HepG2 (cell line): ENCODE data around the gene SLC13A2. TPM values are rescaled to one million over a fixed set of nuclear protein-coding genes. Genes with fewer than 3 reads are reported as not detected.

Experiments used
- ATAC-seq: fragments of 200-7000 bp; cut with Tn5 transposase; 3 replicates; pipeline ENCODE4 v1.9.1; 2020; ENCODE audit warnings: mild to moderate bottlenecking, moderate library complexity
- BruUV-seq: library from RNA; stranded (reverse); fragments of 400-500 nt; replicated peaks from 2 replicates; lab custom pipeline; 2021; lab: Mats Ljungman, UMichigan
- CTCF ChIA-PET: fragments of 300-600 bp; formaldehyde crosslinking; extraction: SDS; loops from one replicate; lab custom pipeline; 2021; ENCODE audit warnings: low total read pairs, inconsistent platforms, low intra/inter-chr PET ratio; lab: Yijun Ruan, JAX
- POLR2A ChIA-PET: fragments of 350-600 bp; sonication (Branson Sonifier 250); formaldehyde crosslinking; loops from one replicate; lab custom pipeline; 2020; ENCODE audit warnings: antibody characterized with exemption, inconsistent platforms; lab: Yijun Ruan, JAX
- DNase-seq: peaks from one replicate; pipeline ENCODE4 v3.0.0-alpha.2; 2015; ENCODE audit warnings: low spot score
- FAIRE-seq: peaks from 3 replicates; lab custom pipeline; 2011; peaks lifted over from hg19 to GRCh38; lab: Jason Lieb, UNC
- H2AFZ ChIP-seq: one replicate; pipeline ENCODE4 v1.6.1; 2011; ENCODE audit warnings: low read length, inconsistent platforms
- H3K27ac ChIP-seq: fragments of 300-600 bp; 3 replicates; pipeline ENCODE4 v1.8.0; 2011; ENCODE audit warnings: mixed run types, mild to moderate bottlenecking, mixed read lengths, low read length, inconsistent platforms; ENCODE audit not compliant: insufficient read depth; ENCODE audit errors: extremely low read length
- H3K27me3 ChIP-seq, 2 experiments: fragments of 200-600 bp in 1 of 2; 2 replicates in 1 of 2; 3 replicates in 1 of 2; pipeline versions ENCODE4 v1.6.0 to v1.8.0; 2011; ENCODE audit warnings: low read length in 2 of 2, mild to moderate bottlenecking in 2 of 2, moderate library complexity in 2 of 2, inconsistent platforms in 1 of 2; ENCODE audit not compliant: insufficient read depth in 2 of 2, control insufficient read depth in 1 of 2
- H3K36me3 ChIP-seq, 2 experiments: fragments of 200-600 bp in 1 of 2; replicated peaks in 1 of 2; 2 replicates in 1 of 2; 3 replicates in 1 of 2; pipeline versions ENCODE4 v1.5.1 to v1.8.0; 2011; ENCODE audit warnings: low read length in 2 of 2, inconsistent platforms in 1 of 2; ENCODE audit not compliant: insufficient read depth in 2 of 2, control insufficient read depth in 1 of 2
- H3K4me1 ChIP-seq: 2 replicates; pipeline ENCODE4 v1.5.1; 2012; ENCODE audit warnings: low read length, inconsistent platforms; ENCODE audit not compliant: insufficient read depth
- H3K4me2 ChIP-seq: 2 replicates; pipeline ENCODE4 v1.6.0; 2011; ENCODE audit warnings: low read depth, low read length, inconsistent platforms
- H3K4me3 ChIP-seq, 3 experiments: fragments of 200-600 bp in 1 of 3; sonication (generic), shearing (Covaris generic) in 1 of 3; replicated peaks in 1 of 3; 2 replicates each; pipeline ENCODE4 v1.5.1; 2011 to 2016; ENCODE audit warnings: low read length in 3 of 3, inconsistent platforms in 2 of 3, low read depth in 2 of 3, mild to moderate bottlenecking in 2 of 3, control low read depth in 1 of 3, mixed read lengths in 1 of 3; ENCODE audit not compliant: insufficient read depth in 1 of 3
- H3K79me2 ChIP-seq: one replicate; pipeline ENCODE4 v1.6.1; 2011; ENCODE audit warnings: low read length, inconsistent platforms; ENCODE audit not compliant: insufficient read depth
- H3K9ac ChIP-seq: 2 replicates; pipeline ENCODE4 v1.6.0; 2011; ENCODE audit warnings: mild to moderate bottlenecking, low read depth, low read length, inconsistent platforms; ENCODE audit not compliant: insufficient read depth
- H3K9me3 ChIP-seq: 2 replicates; pipeline ENCODE4 v1.5.1; 2012; ENCODE audit warnings: mild to moderate bottlenecking, low read length
- H4K20me1 ChIP-seq: 2 replicates; pipeline ENCODE4 v1.6.0; 2011; ENCODE audit warnings: inconsistent platforms, mild to moderate bottlenecking, low read length, moderate library complexity; ENCODE audit not compliant: insufficient read depth
- DMAP1 ChIP-seq: IDR thresholded peaks from 2 replicates; pipeline ENCODE4 v1.6.1; 2016
- FLYWCH1 ChIP-seq: sonication (generic); formaldehyde crosslinking; IDR thresholded peaks from 2 replicates; pipeline ENCODE4 v1.8.1; 2023; ENCODE audit warnings: mild to moderate bottlenecking, missing genetic modification reagents
- FUBP1 ChIP-seq: sonication (generic); formaldehyde crosslinking; IDR thresholded peaks from 2 replicates; pipeline ENCODE4 v1.5.1; 2020; ENCODE audit warnings: missing genetic modification reagents, mild to moderate bottlenecking, borderline replicate concordance
- KIAA2018 ChIP-seq: sonication (generic); formaldehyde crosslinking; IDR thresholded peaks from 2 replicates; pipeline ENCODE4 v1.5.0; 2020; ENCODE audit warnings: mild to moderate bottlenecking, missing genetic modification reagents, borderline replicate concordance
- KLF6 ChIP-seq: IDR thresholded peaks from 2 replicates; pipeline ENCODE4 v1.8.0; 2016; ENCODE audit warnings: missing biosample characterization, missing genetic modification reagents
- NBN ChIP-seq: fragments of 450-650 bp; conservative IDR thresholded peaks from 2 replicates; pipeline ENCODE4 v1.6.1; 2017
- RFXANK ChIP-seq: IDR thresholded peaks from 2 replicates; pipeline ENCODE4 v1.6.1; 2016
- TAF15 ChIP-seq: fragments of 200-400 bp; formaldehyde crosslinking; IDR thresholded peaks from one replicate; pipeline ENCODE4 v1.6.1; 2018; ENCODE audit warnings: mild to moderate bottlenecking, low read depth, low read length; ENCODE audit not compliant: poor library complexity, severe bottlenecking
- ZFP91 ChIP-seq: sonication (generic); formaldehyde crosslinking; IDR thresholded peaks from 2 replicates; pipeline ENCODE4 v1.9.0; 2022; ENCODE audit warnings: missing genetic modification reagents, mild to moderate bottlenecking, borderline replicate concordance
- ZNF207 ChIP-seq: fragments of 450-650 bp; IDR thresholded peaks from 2 replicates; pipeline ENCODE4 v1.6.1; 2016; ENCODE audit warnings: antibody characterized with exemption, borderline replicate concordance
- ZNF552 ChIP-seq: sonication (generic); formaldehyde crosslinking; IDR thresholded peaks from 2 replicates; pipeline ENCODE4 v1.9.0; 2022; ENCODE audit warnings: missing genetic modification reagents, mild to moderate bottlenecking, borderline replicate concordance
- ZNF775 ChIP-seq: sonication (generic); formaldehyde crosslinking; IDR thresholded peaks from 2 replicates; pipeline ENCODE4 v1.4.0; 2020; ENCODE audit warnings: missing genetic modification reagents, mild to moderate bottlenecking, moderate library complexity, borderline replicate concordance
- ZNF878 ChIP-seq: sonication (generic); formaldehyde crosslinking; IDR thresholded peaks from 2 replicates; pipeline ENCODE4 v1.8.1; 2023; ENCODE audit warnings: mild to moderate bottlenecking, missing genetic modification reagents, moderate library complexity
- WGBS: methylation state at CpG from one replicate; pipeline ENCODE4 v1.1.6; 2017; ENCODE audit warnings: low lambda C conversion rate; 5-methylcytosine and 5-hydroxymethylcytosine counted together
- in situ Hi-C: cut with HindIII; loops from 2 replicates; pipeline ENCODE4 v1.10.0; 2017; ENCODE audit warnings: low pct_unique_long_range_greater_than_20kb; ENCODE audit not compliant: extremely low pct_ligation_motif_present
- intact Hi-C: fragments of 100-400 bp; cut with micrococcal nuclease; formaldehyde crosslinking; loops from one replicate; pipeline ENCODE4 v1.10.0; 2022; ENCODE audit not compliant: unreplicated experiment
- polyA plus RNA-seq, 8 experiments: library from polyadenylated mRNA; depleted of rRNA in 3 of 8; stranded (reverse) in 7 of 8; unstranded in 1 of 8; fragments of >200 nt; fragmentation: Illumina TruSeq in 4 of 8; extraction: Trizol in 4 of 8; gene quantifications; 2 replicates each; pipeline versions ENCODE4 v1.2.1 to v1.2.3, GENCODE V29; 2011 to 2016; ENCODE audit warnings: low read depth in 4 of 8, missing spikeins in 1 of 8, mixed read lengths in 1 of 8; ENCODE audit not compliant: insufficient read depth in 1 of 8
- total RNA-seq, 5 experiments: library from RNA; depleted of rRNA; stranded (reverse); fragments of >200 nt; fragmentation: Illumina TruSeq; extraction: Trizol; gene quantifications; 2 replicates each; pipeline ENCODE4 v1.2.3, GENCODE V29; 2016; ENCODE audit warnings: low read depth in 1 of 5

SLC13A2 gene
- total and polyA plus RNA-seq, 2 of the 13 experiments (the other 11 are each of a cell fraction or from before 2014, with no cell fraction given): 0.07 TPM; not detected in 1

- Histone ChIP-seq H3K79me2 (no peaks in the 10 kb centered on the region), H2AFZ (no peak overlapping the region), H3K4me3 (no peak overlapping the region), H4K20me1 (no peaks in the 10 kb centered on the region), H3K9me3 (no peaks in the 10 kb centered on the region), H3K4me1 (peaks cover 61% of the 10 kb centered on the region), H3K27me3 (peaks cover 0 to 2% of the 10 kb centered on the region in 2 experiments; a peak in 2 of 5 replicates), H3K9ac (no peak overlapping the region), H3K36me3 (no peaks in the 10 kb centered on the region), H3K4me2 (no peak overlapping the region; the same call in 1 of the 2 replicates), H3K27ac (no peak overlapping the region)
- 51% methylated on average over 11 of the region's 11 CpGs for WGBS
- DNase-seq (no peak), ATAC-seq (no peak), FAIRE-seq (no peak)
- in situ Hi-C loops (no loop called here), intact Hi-C loops (no loop called here)
- POLR2A ChIA-PET: no interaction called here
- CTCF ChIA-PET: no interaction called here
- no TSS peak for BruUV-seq
- TF ChIP-seq TAF15 (no peak), ZNF207 (no peak), ZNF775 (CRISPR knock-in tag) (no peak), ZFP91 (CRISPR knock-in tag) (no peak), ZNF878 (CRISPR knock-in tag) (no peak), FUBP1 (CRISPR knock-in tag) (no peak), ZNF552 (CRISPR knock-in tag) (no peak), FLYWCH1 (CRISPR knock-in tag) (no peak), RFXANK (CRISPR knock-in tag) (no peak), DMAP1 (CRISPR knock-in tag) (no peak), NBN (no peak), KIAA2018 (no peak), KLF6 (no peak)
These were observed 2.8 kb downstream of the SLC13A2 start for GRCh38 chr17:28476076-28476865.
